Activated naive CD4-positive, alpha-beta T cell treated with Interleukin-2 at 50 U/mL for 16 hours (primary cell): Measurements from ENCODE around the gene F2.
"Not testable (repeated sequence)": the region's sequence is repeated elsewhere in the genome, so short reads cannot be mapped to it uniquely, and the experiment has no call there.

ENCODE experiments used
- DNase-seq: peaks from one replicate; pipeline ENCODE4 v3.0.0-alpha.2; 2020

F2 gene

GRCh38 chr11:46686886-46687795 is 31.9 kb upstream of the F2 start:
- DNase-seq = no peak

GRCh38 chr11:46690702-46691101 is 28.3 kb upstream of the F2 start:
- DNase-seq = no peak

DNA sequence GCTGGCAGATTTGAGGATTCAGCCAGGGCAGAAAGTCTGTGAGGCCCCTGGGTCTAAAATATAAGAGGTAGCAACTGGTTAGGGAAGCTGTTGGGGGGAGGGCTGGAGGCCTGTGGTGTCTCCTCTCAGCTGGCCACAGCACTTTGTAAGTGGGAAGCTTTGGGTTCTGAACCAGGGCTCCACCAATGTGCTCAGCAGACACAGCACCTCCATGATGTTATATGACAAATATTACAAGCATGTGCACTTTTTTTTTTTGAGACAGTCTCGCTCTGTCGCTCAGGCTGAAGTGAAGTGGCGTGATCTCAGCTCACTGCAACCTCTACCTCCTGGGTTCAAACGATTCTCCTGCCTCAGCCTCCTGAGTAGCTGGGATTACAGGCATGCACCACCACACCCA is 26.6 kb upstream of the F2 start:
- no peak for DNase-seq

DNA sequence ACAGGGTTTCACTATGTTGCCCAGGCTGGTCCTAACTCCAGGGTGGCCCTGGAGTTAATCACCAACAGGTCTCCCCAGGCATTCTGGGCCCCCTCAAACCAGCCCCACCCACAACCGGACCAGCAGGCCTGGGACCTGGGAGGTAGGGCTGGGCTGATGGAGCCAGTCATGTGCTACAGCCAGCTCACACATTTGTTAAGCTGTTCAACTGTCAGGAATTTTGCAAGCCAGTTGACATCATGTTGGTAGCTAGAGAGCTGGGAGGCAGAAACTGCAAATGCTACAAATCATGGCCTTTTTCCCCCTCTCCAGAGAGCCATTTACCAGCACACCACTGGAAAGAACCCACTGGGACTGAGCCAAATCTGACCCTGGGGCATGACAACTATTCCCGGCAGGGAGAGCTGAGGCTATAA is 25.4 kb upstream of the F2 start:
- DNase-seq = no peak

DNA sequence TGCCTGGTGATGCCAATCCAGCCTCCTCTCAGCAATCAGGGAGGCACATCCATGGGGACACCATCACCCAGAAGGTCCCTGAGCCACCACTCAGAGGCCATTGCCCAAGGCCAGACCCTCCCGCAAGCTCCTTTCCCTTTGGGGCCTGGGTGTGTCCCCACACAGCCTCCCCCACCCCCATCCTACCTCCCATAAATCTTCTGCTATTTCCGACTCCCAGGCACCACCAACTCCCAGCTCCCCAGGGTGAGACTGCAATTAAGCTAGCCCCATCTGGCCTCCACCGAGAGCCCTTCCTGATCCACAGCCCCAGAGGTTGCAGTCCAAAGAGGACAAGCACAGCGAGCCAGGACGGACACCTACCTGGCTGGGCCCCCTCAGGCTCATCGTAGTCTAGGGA is 24.9 kb upstream of the F2 start:
- DNase-seq = no peak

GRCh38 chr11:46694607-46695006 is 24.4 kb upstream of the F2 start:
- no peak for DNase-seq

DNA sequence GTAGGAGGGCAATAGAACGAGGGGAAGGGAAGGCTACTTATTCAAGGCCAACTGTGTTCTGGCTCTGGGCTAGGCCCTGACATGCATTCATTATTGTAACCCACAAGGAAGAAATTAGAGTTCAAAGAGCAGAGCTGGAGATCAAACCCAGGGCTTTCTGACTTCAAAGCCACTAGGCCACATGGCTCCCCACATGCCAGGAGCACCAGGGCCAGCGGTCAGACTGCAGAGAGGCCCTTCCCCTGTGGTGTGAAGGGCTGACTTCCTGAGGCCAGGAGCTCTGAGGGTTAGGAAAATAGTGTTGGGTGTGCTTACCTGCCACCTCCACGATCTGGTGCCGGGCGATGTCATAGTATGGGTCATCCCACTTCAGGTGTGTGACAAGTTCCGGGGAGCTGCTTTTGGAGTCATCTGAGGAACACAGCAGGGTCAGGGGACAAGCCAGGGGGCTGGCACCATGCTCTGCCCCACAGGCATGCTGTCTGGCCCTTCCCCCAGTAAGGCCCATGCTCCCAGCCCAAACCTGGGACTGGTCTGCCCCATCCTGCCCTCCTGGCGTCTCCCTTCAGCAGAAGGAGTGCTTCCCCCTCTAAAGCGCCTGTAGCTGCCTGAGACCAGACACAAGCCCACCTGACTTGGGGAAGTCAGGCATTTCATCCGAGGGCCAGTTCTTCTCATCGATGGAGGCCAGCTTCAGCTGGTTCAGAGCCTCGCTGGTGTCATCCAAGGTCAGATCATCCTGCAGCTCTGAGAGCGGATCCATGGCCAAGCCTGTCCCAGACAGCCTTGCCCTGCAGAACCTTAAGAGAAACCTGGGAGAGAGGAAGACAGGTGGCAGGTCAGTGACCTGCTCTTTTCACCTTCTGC is 23.4 kb upstream of the F2 start:
- DNase-seq = no peak

DNA sequence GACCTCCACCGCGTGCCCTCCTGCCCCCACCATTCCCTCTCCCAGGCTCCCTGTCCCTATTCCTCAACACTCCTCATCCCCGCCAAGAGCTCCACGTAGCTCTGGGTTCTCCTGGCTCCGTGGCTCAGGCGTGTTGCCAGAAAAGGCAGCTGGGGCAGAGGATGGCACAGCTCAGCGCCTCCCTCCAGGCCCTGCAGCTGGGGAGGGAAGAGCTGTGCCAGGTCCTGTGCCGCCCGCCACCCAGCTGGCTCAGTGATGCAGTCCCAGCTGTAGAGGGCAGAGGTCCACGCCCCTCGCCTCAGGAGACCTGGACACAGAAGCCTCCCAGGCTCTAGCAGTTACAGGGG is 22.8 kb upstream of the F2 start:
- DNase-seq = no peak

GRCh38 chr11:46697303-46697702 is 21.7 kb upstream of the F2 start:
- no peak for DNase-seq

DNA sequence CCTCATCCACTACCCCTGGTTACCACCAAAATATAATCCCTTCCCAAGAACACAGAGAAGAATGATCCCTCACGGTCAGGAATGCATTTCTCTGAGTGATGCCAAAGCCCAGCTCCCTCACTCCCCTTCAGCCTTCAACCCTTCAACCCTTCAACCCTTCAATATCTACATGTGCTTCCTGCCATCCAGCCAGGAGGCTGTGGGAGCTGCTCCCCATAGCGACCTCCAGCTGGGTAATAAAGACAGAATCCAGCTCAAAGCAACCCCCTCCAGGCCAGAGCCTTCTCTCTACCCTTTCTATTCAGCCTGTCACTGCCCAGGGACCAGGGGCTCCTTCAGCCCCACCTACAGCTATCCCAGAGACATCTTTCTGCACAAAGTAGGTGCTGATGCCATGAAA is 21.3 kb upstream of the F2 start:
- no peak for DNase-seq

DNA sequence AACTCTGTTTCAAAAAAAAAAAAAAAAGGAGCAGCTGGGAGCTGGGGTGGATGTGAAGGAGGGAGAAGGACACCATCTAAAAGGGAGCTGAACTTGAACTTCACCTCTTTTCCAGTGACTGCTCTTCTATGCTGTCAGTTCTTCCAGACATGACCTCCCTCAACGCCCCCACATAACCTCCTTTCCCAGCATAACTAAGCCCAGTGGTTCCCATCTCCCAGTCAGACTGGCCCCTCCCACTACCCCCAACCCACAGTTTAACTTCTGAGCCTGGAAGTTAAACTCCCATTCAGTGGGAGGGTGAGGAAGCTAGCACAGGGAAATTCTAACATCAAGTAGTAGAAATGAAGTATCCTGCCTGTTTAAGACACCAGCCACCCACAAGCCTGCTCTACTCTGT is 20.4 kb upstream of the F2 start:
- DNase-seq = no peak

GRCh38 chr11:46700241-46701077 is 18.6 kb upstream of the F2 start, which contains the start of the genes ARHGAP1 and ZNF408:
ARHGAP1 (minus strand) TSS chr11:46700619; CDS start chr11:46696107, 4,512 bp downstream.
ZNF408 (plus strand) TSS chr11:46701031; CDS start chr11:46701048, 17 bp downstream.
- DNase-seq = peak; percentile 100

GRCh38 chr11:46701078-46701654 is 17.8 kb upstream of the F2 start:
- DNase-seq = no peak

GRCh38 chr11:46705070-46705688 is 13.8 kb upstream of the F2 start:
- DNase-seq = no peak

DNA sequence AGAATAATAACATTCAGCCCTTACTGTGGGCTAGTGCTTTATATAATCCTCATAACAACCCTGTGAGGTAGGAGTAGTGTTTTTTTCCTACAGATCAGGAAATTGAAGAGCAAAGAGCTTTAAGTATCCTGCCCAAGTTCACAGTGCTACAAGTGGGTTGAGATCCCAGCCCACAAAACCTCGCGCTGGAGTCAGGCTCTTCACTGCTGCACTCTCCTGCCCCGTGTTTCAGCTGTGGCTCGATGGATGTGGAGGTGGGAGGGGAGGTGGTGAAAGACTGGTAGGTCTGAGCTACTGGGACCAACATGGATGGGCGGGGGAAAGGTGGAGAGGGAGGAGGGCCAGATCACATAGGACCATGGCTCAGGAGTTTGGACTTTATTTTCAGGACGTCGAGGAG is 12.1 kb upstream of the F2 start:
- no peak for DNase-seq

GRCh38 chr11:46709351-46709750 is 9.7 kb upstream of the F2 start:
- DNase-seq = not testable (repeated sequence)

- no peak for DNase-seq
Observed at GRCh38 chr11:46710821-46711269, 8.2 kb upstream of the F2 start.

GRCh38 chr11:46711303-46711702 is 7.7 kb upstream of the F2 start:
- no peak for DNase-seq

GRCh38 chr11:46712874-46713576 is 6.0 kb upstream of the F2 start:
- no peak for DNase-seq

DNA sequence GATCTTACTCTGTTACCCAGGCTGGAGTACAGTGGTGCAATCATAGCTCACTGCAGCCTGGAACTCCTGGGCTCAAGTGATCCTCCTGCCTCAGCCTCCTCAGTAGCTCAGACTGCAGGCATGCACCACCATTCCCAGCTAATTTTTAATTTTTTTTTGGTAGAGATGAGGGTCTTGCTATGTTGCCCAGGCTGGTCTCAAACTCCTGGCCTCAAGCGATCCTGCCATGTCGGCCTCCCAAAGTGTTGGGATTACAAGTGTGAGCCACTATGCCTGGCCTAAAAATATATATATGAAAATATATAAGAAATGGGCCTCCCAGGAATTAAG is 1.2 kb upstream of the F2 start:
- DNase-seq = not testable (repeated sequence)
